K562 (cell line): ENCODE results near the gene MC1R. TPM values are rescaled to one million over a fixed set of nuclear protein-coding genes. Genes with fewer than 3 reads are reported as not detected.
A peak's percentile ranks its signal among the peaks of the same experiment; 100 is the strongest.

Source experiments
- ATAC-seq: fragments of 200-7000 bp; cut with Tn5 transposase; 3 replicates; pipeline ENCODE4 v1.9.1; 2020; ENCODE audit warnings: moderate library complexity
- Bru-seq: library from RNA; stranded (reverse); fragments of 400-500 nt; gene quantifications from one replicate; lab custom pipeline; 2021; lab: Mats Ljungman, UMichigan
- BruChase-seq, 2 experiments: library from RNA; stranded (reverse); fragments of 400-500 nt; gene quantifications; one replicate each; lab custom pipeline; 2021; lab: Mats Ljungman, UMichigan
- BruUV-seq: library from RNA; stranded (reverse); fragments of 400-500 nt; replicated peaks from 2 replicates; lab custom pipeline; 2021; lab: Mats Ljungman, UMichigan
- CTCF ChIA-PET: fragments of 300-600 bp; formaldehyde crosslinking; extraction: SDS; loops from one replicate; lab custom pipeline; 2021; ENCODE audit warnings: low intra/inter-chr PET ratio; lab: Yijun Ruan, JAX
- POLR2A ChIA-PET: fragments of 300-600, 350-650 bp; sonication (Branson Sonifier 250); formaldehyde crosslinking; extraction: SDS; loops from one replicate; lab custom pipeline; 2021; ENCODE audit warnings: antibody characterized with exemption, inconsistent platforms; lab: Yijun Ruan, JAX
- DNase-seq, 4 experiments: peaks; one replicate each; pipeline versions ENCODE4 v3.0.0 to v3.0.0-alpha.2; 2011 to 2018; ENCODE audit warnings: low spot score in 3 of 4, mixed read lengths in 3 of 4; ENCODE audit errors: extremely low read depth in 1 of 4
- FAIRE-seq: peaks from 2 replicates; lab custom pipeline; 2011; peaks lifted over from hg19 to GRCh38; lab: Jason Lieb, UNC
- H2AFZ ChIP-seq: 2 replicates; pipeline ENCODE4 v1.6.0; 2011; ENCODE audit warnings: low read depth, low read length, control low read depth, inconsistent platforms
- H3K27ac ChIP-seq: fragments of 200-600 bp; 3 replicates; pipeline ENCODE4 v1.8.0; 2011; ENCODE audit warnings: low read depth, mild to moderate bottlenecking, control low read depth, inconsistent platforms, low read length, moderate library complexity, mixed read lengths; ENCODE audit errors: extremely low read depth
- H3K27me3 ChIP-seq, 2 experiments: fragments of 300-600 bp in 1 of 2; 2 replicates in 1 of 2; 3 replicates in 1 of 2; pipeline versions ENCODE4 v1.6.0 to v1.8.0; 2011; ENCODE audit warnings: inconsistent platforms in 2 of 2, low read length in 2 of 2, mild to moderate bottlenecking in 1 of 2, mixed read lengths in 1 of 2, moderate library complexity in 1 of 2; ENCODE audit not compliant: control insufficient read depth in 2 of 2, insufficient read depth in 2 of 2
- H3K36me3 ChIP-seq: fragments of 300-600 bp; 3 replicates; pipeline ENCODE4 v1.8.0; 2011; ENCODE audit warnings: mild to moderate bottlenecking, low read length, inconsistent platforms; ENCODE audit not compliant: control insufficient read depth, insufficient read depth
- H3K4me1 ChIP-seq, 2 experiments: fragments of 200-600 bp in 1 of 2; replicated peaks in 1 of 2; 2 replicates in 1 of 2; 3 replicates in 1 of 2; pipeline versions ENCODE4 v1.5.1 to v1.8.0; 2011; ENCODE audit warnings: inconsistent platforms in 2 of 2, low read length in 2 of 2, mild to moderate bottlenecking in 1 of 2, mixed read lengths in 1 of 2, moderate library complexity in 1 of 2; ENCODE audit not compliant: control insufficient read depth in 2 of 2, insufficient read depth in 2 of 2
- H3K4me2 ChIP-seq: 2 replicates; pipeline ENCODE4 v1.6.1; 2011; ENCODE audit warnings: low read length, control low read depth, inconsistent platforms, mixed read lengths; ENCODE audit not compliant: insufficient read depth
- H3K4me3 ChIP-seq: fragments of 200-600 bp; sonication (generic), shearing (Covaris generic); 2 replicates; pipeline ENCODE4 v1.5.1; 2016; ENCODE audit warnings: control low read depth, inconsistent platforms
- H3K79me2 ChIP-seq: fragments of 200-600 bp; 3 replicates; pipeline ENCODE4 v1.8.0; 2011; ENCODE audit warnings: low read length, inconsistent platforms; ENCODE audit not compliant: control insufficient read depth, insufficient read depth
- H3K9ac ChIP-seq, 2 experiments: 2 replicates each; pipeline versions ENCODE4 v1.6.0 to v1.6.1; 2011; ENCODE audit warnings: low read depth in 2 of 2, low read length in 2 of 2, control low read depth in 1 of 2, inconsistent platforms in 1 of 2, mild to moderate bottlenecking in 1 of 2, mixed read lengths in 1 of 2; ENCODE audit not compliant: insufficient read depth in 1 of 2
- H3K9me1 ChIP-seq: one replicate; pipeline ENCODE4 v1.6.0; 2011; ENCODE audit warnings: inconsistent platforms, mild to moderate bottlenecking, low read length, moderate library complexity; ENCODE audit not compliant: control insufficient read depth, insufficient read depth
- H3K9me3 ChIP-seq: replicated peaks from 2 replicates; pipeline ENCODE4 v1.5.1; 2011; ENCODE audit warnings: low read depth, low read length, inconsistent platforms; ENCODE audit not compliant: control insufficient read depth, insufficient read depth
- H4K20me1 ChIP-seq: replicated peaks from 2 replicates; pipeline ENCODE4 v1.6.1; 2011; ENCODE audit warnings: low read length, inconsistent platforms, mixed read lengths; ENCODE audit not compliant: control insufficient read depth, insufficient read depth
- EGR1 ChIP-seq: fragments of 450-650 bp; conservative IDR thresholded peaks from 2 replicates; pipeline ENCODE4 v1.6.1; 2017; ENCODE audit warnings: mild to moderate bottlenecking
- HDAC1 ChIP-seq, 2 experiments: fragments of 450-650 bp; IDR thresholded peaks; 2 replicates each; pipeline ENCODE4 v1.6.1; 2016 to 2017; ENCODE audit warnings: inconsistent platforms in 1 of 2, mild to moderate bottlenecking in 1 of 2, moderate library complexity in 1 of 2
- MAZ ChIP-seq, 2 experiments: fragments of 450-650 bp in 1 of 2; sonication (generic) in 1 of 2; formaldehyde crosslinking; IDR thresholded peaks in 1 of 2; conservative IDR thresholded peaks in 1 of 2; 2 replicates each; pipeline versions ENCODE4 v1.4.0 to v1.5.0; 2020; ENCODE audit warnings: mild to moderate bottlenecking in 1 of 2, missing genetic modification reagents in 1 of 2
- MXI1 ChIP-seq: IDR thresholded peaks from 2 replicates; pipeline ENCODE4 v1.6.1; 2011; ENCODE audit warnings: low read depth, mild to moderate bottlenecking, improper control_type of control experiment, low read length
- MYC ChIP-seq, 2 experiments: fragments of 250-450 bp in 1 of 2; sonication (Bioruptor Pico) in 1 of 2; IDR thresholded peaks; 2 replicates each; pipeline versions ENCODE4 v1.5.1 to v1.6.1; 2012 to 2021; ENCODE audit warnings: low read depth in 2 of 2, borderline replicate concordance in 1 of 2, improper control_type of control experiment in 1 of 2, low read length in 1 of 2, mild to moderate bottlenecking in 1 of 2, moderate library complexity in 1 of 2
- NCOA2 ChIP-seq, 2 experiments: fragments of 450-650 bp; IDR thresholded peaks; 2 replicates each; pipeline ENCODE4 v1.6.1; 2018; ENCODE audit warnings: mild to moderate bottlenecking in 2 of 2, moderate library complexity in 1 of 2; ENCODE audit not compliant: partially characterized antibody in 2 of 2
- POU5F1 ChIP-seq: fragments of 150-350 bp; IDR thresholded peaks from 2 replicates; pipeline ENCODE4 v1.6.1; 2014; ENCODE audit warnings: borderline replicate concordance, low read length, low read depth, mild to moderate bottlenecking; ENCODE audit not compliant: partially characterized antibody
- SMAD2 ChIP-seq: fragments of 150-350 bp; IDR thresholded peaks from 2 replicates; pipeline ENCODE4 v1.6.1; 2014; ENCODE audit warnings: low read depth, mild to moderate bottlenecking, low read length
- XRCC5 ChIP-seq: fragments of 200-400 bp; formaldehyde crosslinking; IDR thresholded peaks from 2 replicates; pipeline ENCODE4 v1.6.1; 2017; ENCODE audit warnings: low read depth, mild to moderate bottlenecking, low read length
- YY1 ChIP-seq, 3 experiments: IDR thresholded peaks; 2 replicates each; pipeline ENCODE4 v1.6.1; 2011; ENCODE audit warnings: low read length in 2 of 3, mild to moderate bottlenecking in 2 of 3, moderate library complexity in 2 of 3, borderline replicate concordance in 1 of 3, control low read depth in 1 of 3, low read depth in 1 of 3; ENCODE audit not compliant: insufficient read depth in 3 of 3, insufficient replicate concordance in 2 of 3, control insufficient read depth in 1 of 3, insufficient read length in 1 of 3; ENCODE audit errors: extremely low read depth in 1 of 3
- ZNF551 ChIP-seq: fragments of 250-450 bp; sonication (Bioruptor Pico); IDR thresholded peaks from 2 replicates; pipeline ENCODE4 v1.5.0; 2021; ENCODE audit warnings: mild to moderate bottlenecking, moderate library complexity
- ZNF77 ChIP-seq: fragments of 250-450 bp; sonication (Bioruptor Pico); IDR thresholded peaks from 2 replicates; pipeline ENCODE4 v1.5.0; 2020
- WGBS: fragments of 100-300 bp; shearing (Covaris generic); methylation state at CpG from one replicate; pipeline ENCODE4 v1.1.6; 2016; ENCODE audit warnings: low coverage, mixed read lengths; ENCODE audit not compliant: insufficient coverage; ENCODE audit errors: missing lambda C conversion rate; 5-methylcytosine and 5-hydroxymethylcytosine counted together
- in situ Hi-C: fragments of 300-500 bp; cut with MboI; formaldehyde crosslinking; loops from 4 replicates; pipeline ENCODE4 v1.15.0; 2018; ENCODE audit warnings: inconsistent platforms, mixed read lengths
- intact Hi-C: fragments of 100-400 bp; cut with micrococcal nuclease; formaldehyde crosslinking; loops from 2 replicates; pipeline ENCODE4 v1.14.2; 2022
- long read RNA-seq, 3 experiments: library from polyadenylated mRNA in 2 of 3; library from RNA in 1 of 3; unstranded in 2 of 3; stranded (forward) in 1 of 3; transcript quantifications; one replicate each; pipeline ENCODE4 v2.0.0, GENCODE V29; 2019 to 2022
- polyA minus RNA-seq, 3 experiments: library from RNA; depleted of rRNA, polyadenylated mRNA; stranded (reverse); fragments of >200 nt; gene quantifications; 2 replicates each; pipeline ENCODE4 v1.2.3, GENCODE V29; 2011
- polyA plus RNA-seq, 8 experiments: library from polyadenylated mRNA; depleted of rRNA in 4 of 8; stranded (reverse) in 5 of 8; unstranded in 3 of 8; fragments of >200 nt; fragmentation: Nextera tagmentation in 2 of 8; fragmentation: Illumina TruSeq in 1 of 8; extraction: Ambion mirVana in 2 of 8; extraction: Trizol in 1 of 8; gene quantifications; 2 replicates each; pipeline versions ENCODE4 v1.2.1 to v1.2.3, GENCODE V29; 2011 to 2014; ENCODE audit warnings: inconsistent platforms in 1 of 8, missing spikeins in 1 of 8
- total RNA-seq, 7 experiments: library from RNA; depleted of rRNA in 6 of 7; stranded (reverse); fragments of >200 nt in 6 of 7; fragmentation: Illumina TruSeq in 2 of 7; extraction: Trizol in 2 of 7; gene quantifications; 2 replicates each; pipeline versions ENCODE4 v1.2.1 to v1.2.3, GENCODE V29; 2011 to 2021; ENCODE audit warnings: low replicate concordance in 1 of 7

MC1R gene
- total RNA-seq (2011; cell fraction: chromatin; rRNA removed; ENCODE audit: low replicate concordance) = 70.1 and 162 TPM in 2 replicates
- 54.5 and 55.7 TPM in 2 replicates for total RNA-seq (2011; cell fraction: nucleolus; rRNA removed)
- 90.5 and 111 TPM in 2 replicates for total RNA-seq (2011; cell fraction: nucleoplasm; rRNA removed)
- total RNA-seq (2014; rRNA removed) = 3.1 and 3.3 TPM in 2 replicates
- total RNA-seq (2014; rRNA removed; fragmentation: Illumina TruSeq; extraction: Trizol) = 0.67 and 0.87 TPM in 2 replicates
- total RNA-seq (2015; rRNA removed; fragmentation: Illumina TruSeq; extraction: Trizol) = 2.0 and 2.1 TPM in 2 replicates
- 3.4 and 3.5 TPM in 2 replicates for total RNA-seq (2021)
- 3.5 and 4.2 TPM in 2 replicates for polyA plus RNA-seq (2011; rRNA removed)
- polyA plus RNA-seq (2011; cell fraction: cytosol; rRNA removed) = 5.6 and 6.1 TPM in 2 replicates
- polyA plus RNA-seq (2011; cell fraction: nucleus; rRNA removed) = 27.9 and 42.6 TPM in 2 replicates
- polyA plus RNA-seq (2012) = 3.6 and 4.6 TPM in 2 replicates
- polyA plus RNA-seq (2014; fragmentation: Illumina TruSeq; extraction: Trizol) = 1.5 and 2.7 TPM in 2 replicates
- polyA plus RNA-seq (2014; fragmentation: Nextera tagmentation; extraction: Ambion mirVana) = under 1 TPM in 1 of 2 experiments, not detected in 1; 0.14 TPM
- polyA plus RNA-seq (2014; rRNA removed) = 4.7 and 5.3 TPM in 2 replicates
- polyA minus RNA-seq (2011; rRNA and poly(A)+ RNA removed) = 6.4 and 10.6 TPM in 2 replicates
- polyA minus RNA-seq (2011; cell fraction: cytosol; rRNA and poly(A)+ RNA removed) = 1.6 and 2.7 TPM in 2 replicates
- 6.1 and 6.7 TPM in 2 replicates for polyA minus RNA-seq (2011; cell fraction: nucleus; rRNA and poly(A)+ RNA removed)
- percentile 43 among the genes with signal in this experiment for Bru-seq, nascent RNA
- percentile 53 among the genes with signal in this experiment for BruChase-seq, experiment 1, labeled RNA remaining after a 2-hour chase
- percentile 60 among the genes with signal in this experiment for BruChase-seq, experiment 2, labeled RNA remaining after a 6-hour chase
- long read RNA-seq, experiment 1, partial matches to known transcripts = 0 of 4 reads
- long read RNA-seq, experiment 1, other reads (novel, unspliced or antisense) = 0 of 4 reads
- long read RNA-seq, experiment 2, partial matches to known transcripts = 0 of 4 reads
- long read RNA-seq, experiment 2, other reads (novel, unspliced or antisense) = 0 of 4 reads
- long read RNA-seq, experiment 3, partial matches to known transcripts = 0 of 1 reads
- long read RNA-seq, experiment 3, other reads (novel, unspliced or antisense) = 0 of 1 reads

GRCh38 chr16:89918453-89919347 is at the start of gene MC1R:
Gene MC1R, plus strand, starts transcription at chr16:89918862. Its CDS starts 397 bp downstream, at chr16:89919259.
- intact Hi-C loops = no loop called here
- no peaks in the 10 kb centered on the region for H3K27me3 ChIP-seq
- H2AFZ ChIP-seq = peak within 1 kb of the TSS; percentile 99
- H3K9me1 ChIP-seq = no peaks in the 10 kb centered on the region
- no peaks in the 10 kb centered on the region for H3K9me3 ChIP-seq
- peak within 1 kb of the TSS; percentile 85 for H3K4me2 ChIP-seq
- WGBS = 11% methylated on average over 17 of the region's 23 CpGs
- peaks cover 36 to 73% of the 10 kb centered on the region in 2 experiments for H3K4me1 ChIP-seq
- H3K27ac ChIP-seq = peak within 1 kb of the TSS; percentile 74
- no peaks in the 10 kb centered on the region; the same call in 2 of the 3 replicates for H3K79me2 ChIP-seq
- peak; percentile 80 to 90 (median 85) for DNase-seq
- H3K36me3 ChIP-seq = no peaks in the 10 kb centered on the region
- ATAC-seq = peak; percentile 57
- H4K20me1 ChIP-seq = no peaks in the 10 kb centered on the region
- in situ Hi-C loops = no loop called here
- FAIRE-seq = peak; percentile 85
- ChIA-PET POLR2A (interaction anchor here (0.5 to 1.2 kb wide), 7 partner anchors 9 to 200 kb away, joined by 3 to 8 read pairs (median 3); partner anchors contain the start of gene DEF8), CTCF (no interaction called here)
- no TSS peak for BruUV-seq
- H3K9ac ChIP-seq = peak within 1 kb of the TSS; percentile 67 to 85
- H3K4me3 ChIP-seq = peak within 1 kb of the TSS; percentile 30
- TF ChIP-seq NCOA2 (IDR thresholded peaks at IDR 0.05; ENCODE audit: partially characterized antibody in 2 of 2) (no peak), MAZ (CRISPR knock-in tag; conservative IDR thresholded peaks at IDR 0.05 in 1 of 2, IDR thresholded peaks at IDR 0.05 in 1 of 2) (peak; percentile 24 to 79; a peak in 3 of 4 replicates), MXI1 (peak; percentile 43; the same call in 1 of the 2 replicates), ZNF551 (CRISPR knock-in tag) (no peak), EGR1 (peak; percentile 87), MYC (IDR thresholded peaks at IDR 0.05; ENCODE audit: low read depth, low read length) (peak; percentile 80), MYC (CRISPR knock-in tag; IDR thresholded peaks at IDR 0.05; ENCODE audit: borderline replicate concordance, low read depth) (no peak), YY1 (IDR thresholded peaks at IDR 0.05; ENCODE audit: borderline replicate concordance in 1 of 3, control insufficient read depth in 1 of 3, extremely low read depth in 1 of 3, insufficient read depth in 3 of 3, insufficient read length in 1 of 3, insufficient replicate concordance in 2 of 3, low read depth in 1 of 3, low read length in 2 of 3) (peak in 1 of 3 experiments; percentile 37), POU5F1 (no peak), SMAD2 (no peak), HDAC1 (IDR thresholded peaks at IDR 0.05) (peak in 1 of 2 experiments; percentile 34; a peak in 1 of 4 replicates), ZNF77 (no peak), XRCC5 (peak; percentile 88)
